Placental pericyte (primary cell): ENCODE results near the gene PHKG2. TPM values are rescaled to one million over a fixed set of nuclear protein-coding genes. Genes with fewer than 3 reads are reported as not detected.
A peak's percentile ranks its signal among the peaks of the same experiment; 100 is the strongest.

Experiments
- small RNA-seq: library from RNA; depleted of rRNA; stranded (forward); fragments of <200 nt; gene quantifications from one replicate; pipeline ENCODE3, GENCODE V24; 2012; ENCODE audit warnings: low replicate concordance
- total RNA-seq: library from RNA; depleted of rRNA; stranded (reverse); fragments of >200 nt; gene quantifications from 2 replicates; pipeline ENCODE4 v1.2.3, GENCODE V29; 2012

The PHKG2 gene
- total RNA-seq, result 29.1 and 30.1 TPM in 2 replicates

DNA sequence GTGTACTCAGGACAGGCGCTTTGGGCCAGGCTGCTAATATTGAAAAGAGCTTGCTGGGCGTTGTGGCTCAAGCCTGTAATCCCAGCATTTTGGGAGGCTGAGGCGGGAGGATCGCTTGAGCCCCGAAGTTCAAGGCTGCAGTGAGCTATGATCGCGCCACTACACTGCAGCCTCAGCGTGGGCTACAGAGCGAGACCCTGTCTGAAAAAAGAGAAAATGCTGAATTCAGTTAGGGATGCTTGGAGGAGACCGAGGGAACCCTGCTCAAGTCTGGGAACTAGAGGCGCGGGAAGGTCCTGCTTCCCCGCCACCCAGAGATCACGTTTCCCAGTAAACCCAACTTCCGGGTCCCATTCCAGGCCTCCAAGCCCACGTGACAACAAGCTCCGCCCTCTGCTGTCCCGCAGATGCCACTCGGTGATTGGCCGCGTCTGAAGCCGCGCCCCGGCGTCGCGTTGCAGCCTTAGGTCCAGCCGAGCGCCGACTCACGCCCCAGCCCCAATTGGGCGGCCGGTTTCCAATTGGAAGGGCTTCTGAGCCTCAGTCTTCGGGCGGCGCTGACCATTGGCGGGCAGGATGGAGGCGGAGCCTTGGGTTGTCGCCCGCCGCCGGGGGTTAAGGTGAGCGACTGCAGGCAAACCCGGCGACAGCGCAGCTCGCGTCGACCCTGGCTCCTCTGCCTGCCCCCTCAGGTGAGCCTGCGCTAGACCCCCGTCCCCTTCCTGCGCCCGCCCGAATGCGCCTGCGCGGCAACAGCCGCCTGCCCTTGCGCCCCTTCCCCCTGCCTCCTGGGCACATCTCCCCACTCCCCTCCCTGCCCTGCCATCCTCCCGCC, at the start of gene PHKG2:
PHKG2 (plus strand) TSS at position 627 of the 835 bp plus-strand sequence. CDS start 396 bp downstream, outside the sequence.

GRCh38 chr16:30698816-30699614, 49.2 kb upstream of the PHKG2 start, which contains the start of gene SRCAP:
Gene SRCAP (plus strand): TSS chr16:30699171. CDS start chr16:30700825, 1,654 bp downstream.

GRCh38 chr16:30761928-30762902, 14.0 kb downstream of the PHKG2 start, which contains the start of the genes CFAP119 and RNF40:
Gene CFAP119 (minus strand): TSS chr16:30762062. CDS start chr16:30761748, 314 bp downstream.
Gene RNF40 (plus strand): TSS chr16:30762322. CDS start chr16:30762546, 224 bp downstream.

GRCh38 chr16:30786936-30787612, 38.8 kb downstream of the PHKG2 start, which contains the start of gene ZNF629:
Gene ZNF629 (minus strand): TSS chr16:30787205. CDS start chr16:30784482, 2,723 bp downstream.

Small RNA genes lying within 50 kb of the gene (small RNA-seq; reads per million reads assigned to genes)
- not detected for gene RNU6-1043P
- 550 reads per million, percentile 99 among the genes with 10 or more reads in this experiment for gene SNORA30

Other genes with a start within 250 kb of the PHKG2 start
- 17.3 and 25.8 TPM in 2 replicates for gene ZNF768, start 221.9 kb upstream of the PHKG2 start, total RNA-seq
- gene ZNF747, start 213.6 kb upstream of the PHKG2 start, total RNA-seq, result 10.1 and 14.5 TPM in 2 replicates
- gene ZNF764, start 190.1 kb upstream of the PHKG2 start, total RNA-seq, result 7.3 and 7.4 TPM in 2 replicates
- gene ZNF688, start 176.7 kb upstream of the PHKG2 start, total RNA-seq, result 10.2 and 11.8 TPM in 2 replicates
- gene ZNF785, start 162.7 kb upstream of the PHKG2 start, total RNA-seq, result 10.0 and 14.7 TPM in 2 replicates
- 8.5 and 9.7 TPM in 2 replicates for gene ZNF689, start 138.0 kb upstream of the PHKG2 start, total RNA-seq
- 7.2 and 18.9 TPM in 2 replicates for gene PRR14, start 97.5 kb upstream of the PHKG2 start, total RNA-seq
- 25.8 and 34.4 TPM in 2 replicates for gene FBRS, start 90.0 kb upstream of the PHKG2 start, total RNA-seq
- gene SRCAP, start 49.3 kb upstream of the PHKG2 start, total RNA-seq, result 16.2 and 30.4 TPM in 2 replicates
- 2.2 and 4.9 TPM in 2 replicates for gene CFAP119, start 13.6 kb downstream of the PHKG2 start, total RNA-seq
- gene RNF40, start 13.9 kb downstream of the PHKG2 start, total RNA-seq, result 76.2 and 111 TPM in 2 replicates
- 16.4 and 18.6 TPM in 2 replicates for gene ZNF629, start 38.8 kb downstream of the PHKG2 start, total RNA-seq
- 14.7 and 46.8 TPM in 2 replicates for gene BCL7C, start 145.7 kb downstream of the PHKG2 start, total RNA-seq
- gene CTF1, start 148.2 kb downstream of the PHKG2 start, total RNA-seq, result 2.0 and 4.4 TPM in 2 replicates
- gene FBXL19, start 175.1 kb downstream of the PHKG2 start, total RNA-seq, result 15.1 and 34.9 TPM in 2 replicates
- 35.5 and 84.9 TPM in 2 replicates for gene ORAI3, start 200.6 kb downstream of the PHKG2 start, total RNA-seq
- gene SETD1A, start 209.3 kb downstream of the PHKG2 start, total RNA-seq, result 5.0 and 5.2 TPM in 2 replicates
- gene HSD3B7, start 236.8 kb downstream of the PHKG2 start, total RNA-seq, result 7.0 and 37.9 TPM in 2 replicates